Stimulated activated CD4-positive, alpha-beta T cell treated with anti-CD3 and anti-CD28 coated beads, Interleukin-12 subunit alpha, Interleukin-12 subunit beta, amount 100 ng/mL, for 4 hours (primary cell): Measurements from ENCODE around the gene CEACAM19.

Experiments used
- DNase-seq: peaks from one replicate; pipeline ENCODE4 v3.0.0-alpha.2; 2020

CEACAM19 gene

DNA sequence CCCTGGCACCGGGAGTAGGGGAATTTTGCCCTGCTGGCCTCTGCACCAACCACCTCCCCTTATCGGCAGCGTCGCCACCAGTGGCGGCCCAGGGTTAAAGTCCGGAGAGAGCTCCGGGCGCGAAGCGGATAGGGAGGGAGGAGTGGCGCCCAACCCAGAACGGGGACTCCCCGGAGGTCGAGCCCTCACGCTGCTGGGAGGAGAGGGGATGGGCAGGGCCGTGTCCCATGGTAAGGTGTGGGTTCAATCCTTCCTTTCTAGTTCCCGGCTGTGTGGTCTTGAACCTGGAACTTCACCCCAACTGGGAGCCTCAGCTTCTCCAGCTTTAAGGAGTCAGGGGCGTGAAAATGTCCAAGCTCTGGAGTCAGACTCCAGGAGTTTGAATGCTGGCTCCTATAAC lies 54.0 kb downstream of the CEACAM19 start:
- no peak for DNase-seq

DNA sequence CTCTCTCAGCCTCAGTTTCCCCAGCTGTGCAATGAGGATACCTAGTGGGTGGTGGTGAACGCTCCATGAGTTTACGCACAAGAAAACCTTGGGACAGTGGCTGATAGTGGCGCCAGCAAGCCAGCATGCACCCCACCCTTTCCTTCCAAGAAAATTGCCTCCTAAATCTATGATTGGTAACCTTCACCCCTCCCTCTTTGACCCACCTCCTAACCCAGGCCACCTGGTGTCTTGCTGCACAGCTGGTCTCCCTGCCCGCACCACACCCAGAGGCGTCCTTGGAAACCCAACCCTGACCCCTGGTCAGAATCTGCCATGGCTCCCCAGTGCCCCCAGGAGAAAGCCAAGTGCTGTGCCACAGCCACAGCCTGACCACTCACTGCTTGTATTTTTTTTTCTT lies 54.4 kb downstream of the CEACAM19 start:
- no peak for DNase-seq

DNA sequence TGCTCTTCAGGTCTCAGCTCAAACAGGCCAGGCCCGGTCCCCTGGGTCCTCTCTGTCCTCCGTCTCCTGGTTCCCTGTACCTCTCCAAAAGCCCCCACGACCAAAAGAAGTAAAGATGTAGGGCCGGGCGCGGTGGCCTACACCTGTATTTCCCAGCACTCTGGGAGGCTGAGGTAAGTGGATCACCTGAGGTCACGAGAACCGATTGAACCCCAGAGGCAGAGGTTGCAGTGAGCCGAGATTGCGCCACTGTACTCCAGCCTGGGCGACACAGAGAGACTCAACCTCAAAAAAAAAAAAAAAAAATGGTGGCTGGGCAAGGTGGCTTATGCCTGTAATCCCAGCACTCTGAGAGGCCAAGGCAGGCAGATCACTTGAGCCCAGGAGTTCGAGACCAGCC lies 55.2 kb downstream of the CEACAM19 start:
- no peak for DNase-seq

DNA sequence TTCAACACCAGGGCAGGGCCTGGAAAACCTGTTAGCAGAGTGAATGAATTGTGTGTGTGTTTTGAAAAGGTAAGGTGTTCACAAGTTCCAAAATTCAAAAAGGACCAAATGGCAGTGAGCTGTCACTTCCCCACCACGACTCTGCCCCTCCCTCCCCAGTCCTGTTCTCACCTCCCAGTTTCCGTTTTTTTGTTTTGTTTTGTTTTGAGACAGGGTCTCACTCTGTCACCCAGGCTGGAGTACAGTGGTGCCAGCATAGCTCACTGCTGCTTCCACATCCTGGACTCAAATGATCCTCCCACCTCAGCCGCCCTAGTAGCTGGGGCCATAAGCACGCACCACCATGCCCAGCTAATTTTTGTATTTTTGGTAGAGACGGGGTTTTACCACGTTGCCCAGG lies 56.9 kb downstream of the CEACAM19 start:
- DNase-seq, result no peak

DNA sequence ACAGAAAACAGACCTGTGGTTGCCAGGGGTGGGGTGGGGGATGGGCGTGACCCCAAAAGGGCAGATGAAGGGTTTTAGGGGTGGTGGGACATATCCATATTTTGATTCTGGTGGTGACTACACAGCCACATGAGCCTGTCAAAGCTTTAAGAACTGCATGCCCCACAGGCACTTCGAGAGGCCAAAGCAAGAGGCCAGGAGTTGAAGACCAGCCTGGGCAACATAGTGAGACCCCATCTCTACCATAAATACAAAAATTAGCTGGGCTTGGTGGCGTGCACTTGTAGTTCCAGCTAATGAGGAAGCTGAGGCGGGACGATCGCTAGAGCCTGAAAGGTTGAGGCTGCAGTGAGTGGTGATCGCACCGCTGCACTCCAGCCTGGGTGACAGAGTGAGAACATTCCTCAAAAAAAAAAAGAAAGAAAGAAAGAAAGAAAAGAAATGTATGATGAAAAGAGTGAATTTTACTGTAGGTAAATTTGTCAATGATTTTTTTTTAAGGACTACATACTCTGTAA lies 58.3 kb downstream of the CEACAM19 start:
- DNase-seq, result no peak

DNA sequence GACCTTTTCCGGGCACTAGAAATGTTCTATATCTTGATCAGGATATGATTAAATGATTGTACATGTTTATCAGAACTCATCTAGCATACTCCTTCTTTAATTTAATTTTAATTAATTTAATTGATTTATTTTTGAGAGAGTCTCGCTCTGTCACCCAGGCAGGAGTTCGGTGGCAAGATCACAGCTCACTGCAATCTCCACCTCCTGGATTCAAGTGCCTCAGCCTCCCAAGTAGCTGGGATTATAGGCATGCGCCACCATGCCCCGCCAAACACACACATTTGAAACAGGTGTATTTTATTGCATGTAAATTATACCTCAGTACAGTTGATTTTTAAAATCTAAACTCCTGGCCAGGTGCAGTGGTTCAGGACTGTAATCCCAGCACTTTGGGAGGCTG lies 59.8 kb downstream of the CEACAM19 start:
- DNase-seq, result no peak

DNA sequence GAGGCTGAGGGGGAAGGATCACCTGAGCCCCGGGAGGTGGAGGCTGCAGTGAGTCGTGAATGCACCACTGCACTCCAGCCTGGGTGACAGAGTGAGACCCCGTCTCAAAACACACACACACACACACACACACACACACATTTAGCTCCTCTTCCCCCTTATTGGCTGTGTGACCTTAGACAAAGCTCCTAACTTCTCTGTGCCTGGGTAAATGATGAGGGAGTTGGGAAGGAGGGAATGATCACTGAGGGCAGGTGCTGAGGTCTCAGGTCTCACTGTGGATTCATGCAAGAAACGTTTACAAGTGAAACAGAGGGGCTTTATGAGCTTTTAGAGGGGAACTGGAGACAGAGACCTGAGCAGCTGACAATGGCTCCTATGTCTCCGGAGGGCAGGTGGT lies 60.3 kb downstream of the CEACAM19 start:
- DNase-seq, result no peak

DNA sequence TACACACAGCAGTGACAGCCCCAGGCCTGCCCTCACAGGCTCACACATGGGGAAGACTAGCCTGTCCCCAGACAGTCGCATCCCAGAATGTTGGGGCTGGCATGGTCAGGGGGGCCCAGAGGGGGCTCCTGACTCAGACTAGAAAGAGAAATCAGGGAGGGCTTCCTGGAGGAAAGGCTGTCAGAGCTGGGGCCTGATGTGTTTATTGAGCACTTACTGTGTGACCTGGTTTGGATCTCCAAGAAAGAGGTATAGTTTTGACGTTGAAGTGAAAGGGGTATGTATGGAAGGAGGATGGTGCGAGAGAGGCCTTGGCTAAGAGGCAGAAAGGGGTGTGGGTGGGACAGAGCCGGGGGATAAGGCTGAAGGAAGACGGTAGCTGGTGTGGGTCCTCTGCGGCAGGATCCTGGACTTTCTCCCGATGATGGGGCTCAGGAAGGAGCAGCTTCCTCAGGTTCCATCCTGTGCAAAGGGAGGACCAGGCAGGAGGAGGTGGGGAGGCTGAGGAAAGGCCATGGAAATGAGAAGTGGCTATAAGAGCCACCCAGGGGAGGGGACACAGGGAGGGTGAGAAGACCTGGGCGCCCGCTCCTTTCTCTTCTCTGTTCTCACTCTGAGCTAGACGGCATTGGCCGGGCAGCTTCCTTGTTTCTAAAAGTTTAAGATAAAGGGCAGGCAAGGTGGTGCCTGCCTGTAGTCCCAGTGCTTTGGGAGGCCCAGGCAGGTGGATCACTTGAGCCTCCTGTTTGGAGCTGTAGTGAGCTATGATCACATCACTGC lies 61.1 kb downstream of the CEACAM19 start:
- DNase-seq, result no peak
